Caco-2 (cell line): Measurements from ENCODE around the gene RBM41. TPM values are rescaled to one million over a fixed set of nuclear protein-coding genes. Genes with fewer than 3 reads are reported as not detected.

Experiments used
- BruUV-seq: library from RNA; stranded (reverse); fragments of 400-500 nt; replicated peaks from 2 replicates; lab custom pipeline; 2021; lab: Mats Ljungman, UMichigan
- CTCF ChIA-PET: fragments of 300-600 bp; sonication (Branson Sonifier 250); formaldehyde crosslinking; loops from one replicate; lab custom pipeline; 2022; ENCODE audit warnings: antibody characterized with exemption; lab: Charles Lee
- POLR2A ChIA-PET: fragments of 300-600 bp; sonication (Branson Sonifier 250); formaldehyde crosslinking; loops from one replicate; lab custom pipeline; 2022; ENCODE audit warnings: antibody characterized with exemption; lab: Charles Lee
- DNase-seq, 2 experiments: peaks; one replicate each; pipeline versions ENCODE4 v3.0.0 to v3.0.0-alpha.2; 2020 to 2022
- H3K27me3 ChIP-seq: replicated peaks from 2 replicates; pipeline ENCODE4 v1.6.0; 2011; ENCODE audit warnings: low read length; ENCODE audit not compliant: control insufficient read depth, insufficient read depth
- H3K36me3 ChIP-seq: 2 replicates; pipeline ENCODE4 v1.5.1; 2011; ENCODE audit warnings: low read length; ENCODE audit not compliant: control insufficient read depth, insufficient read depth
- H3K4me1 ChIP-seq: fragments of 250-450 bp; sonication (Bioruptor Pico); 2 replicates; pipeline ENCODE4 v1.5.1; 2020; ENCODE audit warnings: mild to moderate bottlenecking
- H3K4me3 ChIP-seq: 2 replicates; pipeline ENCODE4 v1.5.1; 2011; ENCODE audit warnings: low read depth, mild to moderate bottlenecking, control low read depth, low read length
- H3K9me3 ChIP-seq: fragments of 250-450 bp; sonication (Bioruptor Pico); 2 replicates; pipeline ENCODE4 v1.5.1; 2020; ENCODE audit warnings: mild to moderate bottlenecking, moderate library complexity
- H3K27ac Mint-ChIP-seq: one replicate; pipeline ENCODE4 v1.8.0; 2022; ENCODE audit warnings: mixed read lengths; ENCODE audit not compliant: unreplicated experiment
- H3K27me3 Mint-ChIP-seq: one replicate; pipeline ENCODE4 v1.8.0; 2022; ENCODE audit warnings: mixed read lengths; ENCODE audit not compliant: insufficient read depth, unreplicated experiment
- H3K36me3 Mint-ChIP-seq: one replicate; pipeline ENCODE4 v1.8.0; 2022; ENCODE audit warnings: mild to moderate bottlenecking, mixed read lengths; ENCODE audit not compliant: insufficient read depth, unreplicated experiment
- H3K4me1 Mint-ChIP-seq: one replicate; pipeline ENCODE4 v1.8.0; 2022; ENCODE audit warnings: low read depth, mixed read lengths; ENCODE audit not compliant: unreplicated experiment
- H3K4me3 Mint-ChIP-seq: one replicate; pipeline ENCODE4 v1.8.0; 2022; ENCODE audit warnings: mild to moderate bottlenecking, moderate library complexity, mixed read lengths; ENCODE audit not compliant: unreplicated experiment
- H3K9me3 Mint-ChIP-seq: one replicate; pipeline ENCODE4 v1.8.0; 2022; ENCODE audit warnings: mixed read lengths; ENCODE audit not compliant: unreplicated experiment
- CTCF ChIP-seq, 2 experiments: fragments of 200-600 bp in 1 of 2; IDR thresholded peaks; 1 replicate in 1 of 2; 2 replicates in 1 of 2; pipeline versions ENCODE4 v1.5.1 to v1.8.0; 2011 to 2022; ENCODE audit warnings: antibody characterized with exemption in 1 of 2, control low read depth in 1 of 2, inconsistent platforms in 1 of 2, low read depth in 1 of 2, low read length in 1 of 2, mild to moderate bottlenecking in 1 of 2, moderate library complexity in 1 of 2; ENCODE audit not compliant: insufficient read depth in 1 of 2, severe bottlenecking in 1 of 2, unreplicated experiment in 1 of 2
- intact Hi-C: fragments of 100-400 bp; cut with micrococcal nuclease; formaldehyde crosslinking; loops from one replicate; pipeline ENCODE4 v1.10.0; 2022; ENCODE audit not compliant: unreplicated experiment
- total RNA-seq: library from RNA; stranded (reverse); gene quantifications from 2 replicates; pipeline ENCODE4 v1.2.3, GENCODE V29; 2022

The RBM41 gene
- total RNA-seq, 1 experiment from 2014 or later = 11.8 TPM

GRCh38 chrX:107054978-107055377 lies 63.6 kb downstream of the RBM41 start:
- no peaks in the 10 kb centered on the region for H3K4me1 Mint-ChIP-seq
- no peak overlapping the region for H3K4me3 Mint-ChIP-seq
- H3K4me3 ChIP-seq = no peak overlapping the region
- H3K4me1 ChIP-seq = no peaks in the 10 kb centered on the region
- H3K36me3 Mint-ChIP-seq = no peaks in the 10 kb centered on the region
- TF ChIP-seq CTCF (IDR thresholded peaks at IDR 0.05; ENCODE audit: insufficient read depth in 1 of 2, low read depth in 1 of 2, low read length in 1 of 2, severe bottlenecking in 1 of 2, unreplicated experiment in 1 of 2) = no peak
- CTCF ChIA-PET = no interaction called here
- BruUV-seq = no TSS peak
- H3K27ac Mint-ChIP-seq = no peak overlapping the region
- DNase-seq = no peak
- no peaks in the 10 kb centered on the region for H3K9me3 ChIP-seq
- no peaks in the 10 kb centered on the region for H3K9me3 Mint-ChIP-seq
- POLR2A ChIA-PET = no interaction called here
- intact Hi-C loops = no loop called here
- H3K27me3 Mint-ChIP-seq = no peaks in the 10 kb centered on the region
- no peaks in the 10 kb centered on the region for H3K36me3 ChIP-seq
- H3K27me3 ChIP-seq = no peaks in the 10 kb centered on the region

- ChIA-PET POLR2A (no interaction called here), CTCF (no interaction called here)
- Mint-ChIP-seq H3K9me3 (no peaks in the 10 kb centered on the region), H3K36me3 (no peaks in the 10 kb centered on the region), H3K4me3 (no peak overlapping the region), H3K27me3 (peaks cover 4% of the 10 kb centered on the region), H3K27ac (no peak overlapping the region), H3K4me1 (no peaks in the 10 kb centered on the region)
- DNase-seq = no peak
- no peaks in the 10 kb centered on the region for H3K4me1 ChIP-seq
- no peaks in the 10 kb centered on the region for H3K27me3 ChIP-seq
- intact Hi-C loops = no loop called here
- no peaks in the 10 kb centered on the region for H3K9me3 ChIP-seq
- no peak overlapping the region for H3K4me3 ChIP-seq
- no peak for TF ChIP-seq CTCF (IDR thresholded peaks at IDR 0.05; ENCODE audit: insufficient read depth in 1 of 2, low read depth in 1 of 2, low read length in 1 of 2, severe bottlenecking in 1 of 2, unreplicated experiment in 1 of 2)
- H3K36me3 ChIP-seq = no peaks in the 10 kb centered on the region
- BruUV-seq = no TSS peak
These were observed 68.4 kb downstream of the RBM41 start for GRCh38 chrX:107050195-107050709.

- no TSS peak for BruUV-seq
- no peaks in the 10 kb centered on the region for H3K36me3 Mint-ChIP-seq
- intact Hi-C loops = no loop called here
- POLR2A ChIA-PET = no interaction called here
- Histone ChIP-seq H3K9me3 (no peaks in the 10 kb centered on the region), H3K27me3 (no peaks in the 10 kb centered on the region), H3K4me1 (no peaks in the 10 kb centered on the region), H3K4me3 (no peak overlapping the region), H3K36me3 (no peaks in the 10 kb centered on the region)
- H3K4me1 Mint-ChIP-seq = no peaks in the 10 kb centered on the region
- peaks cover 4% of the 10 kb centered on the region for H3K27me3 Mint-ChIP-seq
- no peak overlapping the region for H3K27ac Mint-ChIP-seq
- no peak for TF ChIP-seq CTCF (IDR thresholded peaks at IDR 0.05; ENCODE audit: insufficient read depth in 1 of 2, low read depth in 1 of 2, low read length in 1 of 2, severe bottlenecking in 1 of 2, unreplicated experiment in 1 of 2)
- no peaks in the 10 kb centered on the region for H3K9me3 Mint-ChIP-seq
- DNase-seq = no peak
- H3K4me3 Mint-ChIP-seq = no peak overlapping the region
- CTCF ChIA-PET = no interaction called here
These were observed 71.0 kb downstream of the RBM41 start for GRCh38 chrX:107047622-107048021.
